ENCODE data around the gene ASCL3. TPM values are rescaled to one million over a fixed set of nuclear protein-coding genes. Genes with fewer than 3 reads are reported as not detected.
"Not testable (repeated sequence)": the region's sequence is repeated elsewhere in the genome, so short reads cannot be mapped to it uniquely, and the experiment has no call there.

Gene ASCL3
- total RNA-seq, 1 experiment from 2014 or later: not detected

- no peak for DNase-seq (ENCODE audit: low spot score)
Observed at GRCh38 chr11:8910649-8911026, 32.2 kb downstream of the ASCL3 start.

- no peak for DNase-seq (ENCODE audit: low spot score)
Observed at GRCh38 chr11:8908099-8908498, 34.7 kb downstream of the ASCL3 start.

DNA sequence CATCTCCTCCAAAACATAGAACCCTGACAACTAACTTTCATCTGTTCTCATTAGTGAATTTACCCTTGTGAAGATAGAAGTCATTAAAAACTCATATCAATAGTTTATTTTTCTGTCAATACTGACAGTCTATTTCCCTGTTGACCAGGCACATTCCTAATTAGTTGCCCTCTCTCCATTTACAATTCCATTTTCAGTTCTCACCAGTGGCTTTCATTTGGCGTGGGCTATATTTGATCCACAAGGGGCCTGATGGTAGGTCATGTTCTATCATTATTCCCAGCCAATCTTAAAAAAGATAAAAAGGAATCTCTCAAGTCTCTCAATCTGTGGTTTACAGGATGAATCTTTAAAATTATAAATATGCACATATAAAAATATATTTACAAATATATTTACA lies 35.7 kb downstream of the ASCL3 start:
- DNase-seq (ENCODE audit: low spot score): no peak

DNA sequence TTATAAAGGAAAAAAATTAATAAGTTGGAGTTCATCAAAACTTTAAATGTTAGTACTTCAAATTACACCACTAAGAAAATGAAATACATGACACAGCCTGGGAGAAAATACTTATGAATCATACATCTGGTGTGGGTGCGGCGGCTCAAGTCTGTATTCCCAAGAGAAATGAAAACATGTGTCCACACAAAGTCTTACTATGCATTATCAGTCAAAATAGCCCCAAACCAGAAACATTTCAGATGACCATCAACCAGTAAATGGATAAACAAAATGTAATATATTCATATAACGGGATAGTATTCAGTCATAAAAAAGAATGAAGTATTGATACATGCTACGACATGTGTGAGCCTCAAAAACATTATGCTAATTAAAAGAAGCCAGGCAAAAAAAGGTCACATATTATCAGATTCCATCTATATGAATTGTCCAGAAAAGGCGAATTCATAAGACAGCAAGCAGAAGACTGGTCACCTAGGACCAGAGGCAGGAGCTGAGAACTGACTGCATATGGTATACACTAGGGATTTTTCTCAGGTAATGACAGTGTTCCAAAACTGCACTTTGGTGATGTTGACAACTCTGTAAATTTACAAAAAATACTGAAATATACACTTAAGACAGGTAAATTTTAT lies 37.2 kb downstream of the ASCL3 start:
- DNase-seq (ENCODE audit: low spot score): peak; percentile 82

DNA sequence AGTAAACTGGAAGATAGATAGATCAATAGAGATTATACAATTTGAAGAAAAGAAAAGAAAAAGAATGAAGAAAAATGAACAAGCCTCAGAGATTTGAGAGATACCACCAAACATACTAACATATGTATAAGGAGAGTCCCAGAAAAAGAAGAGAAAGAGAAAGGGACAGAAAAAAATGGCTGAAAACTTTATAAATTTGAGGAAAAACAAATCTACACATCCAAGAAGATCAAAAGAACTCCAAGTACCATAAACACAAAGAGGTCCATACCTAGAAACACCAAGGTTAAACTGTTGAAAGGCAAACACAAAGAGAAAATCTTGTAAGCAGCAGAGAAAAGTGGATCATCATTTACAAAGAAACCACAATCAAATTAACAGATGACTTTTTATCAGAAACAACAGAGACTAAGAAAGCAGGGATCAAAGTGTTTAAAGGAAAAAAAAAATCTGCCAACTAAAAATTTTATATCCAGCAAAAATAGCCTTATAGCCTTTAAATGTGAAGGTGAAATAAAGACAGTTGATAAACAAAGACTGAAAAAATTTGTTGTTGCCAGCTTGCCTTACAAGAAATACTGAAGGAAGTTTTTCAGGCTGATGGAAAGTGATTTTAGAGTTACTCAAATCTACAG lies 43.6 kb downstream of the ASCL3 start:
- no peak for DNase-seq (ENCODE audit: low spot score)

DNA sequence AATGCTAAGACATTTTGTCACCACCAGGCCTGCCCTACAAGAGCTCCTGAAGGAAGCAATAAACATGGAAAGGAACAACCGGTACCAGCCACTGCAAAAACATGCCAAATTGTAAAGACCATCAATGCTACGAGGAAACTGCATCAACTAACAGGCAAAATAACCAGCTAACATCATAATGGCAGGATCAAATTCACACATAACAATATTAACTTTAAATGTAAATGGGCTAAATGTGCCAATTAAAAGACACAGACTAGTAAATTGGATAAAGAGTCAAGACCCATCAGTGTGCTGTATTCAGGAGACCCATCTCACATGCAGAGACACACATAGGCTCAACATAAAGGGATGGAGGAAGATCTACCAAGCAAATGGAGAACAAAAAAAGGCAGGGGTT lies 51.6 kb downstream of the ASCL3 start:
- DNase-seq (ENCODE audit: low spot score): not testable (repeated sequence)

Other genes starting within 250 kb of the ASCL3 start
- 126 and 130 TPM in 2 replicates for gene AKIP1, start 31.8 kb downstream of the ASCL3 start, total RNA-seq (2014; rRNA removed; shearing (Covaris generic))
- gene C11orf16, start 10.1 kb downstream of the ASCL3 start, total RNA-seq (2014; rRNA removed; shearing (Covaris generic)): 0.31 TPM in 1 of 2 replicates, not detected in the other
- gene TMEM9B, start 21.4 kb upstream of the ASCL3 start, total RNA-seq (2014; rRNA removed; shearing (Covaris generic)): 61.6 and 66.5 TPM in 2 replicates
- 24.9 and 28.1 TPM in 2 replicates for gene NRIP3, start 61.0 kb upstream of the ASCL3 start, total RNA-seq (2014; rRNA removed; shearing (Covaris generic))
- gene SCUBE2, start 148.6 kb upstream of the ASCL3 start, total RNA-seq (2014; rRNA removed; shearing (Covaris generic)): 0.47 TPM in 1 of 2 replicates, not detected in the other